GM18867 (cell line): Measurements from ENCODE around the gene TGFB2.

ENCODE experiments used
- ATAC-seq: cut with Tn5 transposase; IDR thresholded peaks from one replicate; pipeline ENCODE4 v1.9.1; 2021; ENCODE audit warnings: mild to moderate bottlenecking, moderate library complexity; ENCODE audit not compliant: unreplicated experiment

TGFB2 gene

DNA sequence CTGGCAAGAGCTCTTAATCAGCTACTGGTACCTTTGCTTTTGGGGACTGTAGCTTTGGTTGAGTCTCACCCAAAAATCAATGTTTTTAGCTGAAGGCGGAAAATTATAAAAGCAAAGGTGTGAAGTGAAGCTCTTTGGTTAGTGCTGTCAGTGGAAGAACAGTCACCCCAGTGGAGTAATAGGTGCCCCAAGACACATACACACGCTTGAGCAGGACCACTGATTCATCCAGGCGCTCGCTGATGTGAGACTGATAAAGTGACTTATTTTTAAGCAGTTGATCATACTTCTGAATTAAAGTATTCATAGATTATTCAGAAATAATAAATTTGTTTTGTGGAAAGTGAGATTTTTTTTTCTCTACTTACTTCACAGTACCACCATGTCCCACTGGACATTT is 37.1 kb downstream of the TGFB2 start:
- no peak for ATAC-seq

DNA sequence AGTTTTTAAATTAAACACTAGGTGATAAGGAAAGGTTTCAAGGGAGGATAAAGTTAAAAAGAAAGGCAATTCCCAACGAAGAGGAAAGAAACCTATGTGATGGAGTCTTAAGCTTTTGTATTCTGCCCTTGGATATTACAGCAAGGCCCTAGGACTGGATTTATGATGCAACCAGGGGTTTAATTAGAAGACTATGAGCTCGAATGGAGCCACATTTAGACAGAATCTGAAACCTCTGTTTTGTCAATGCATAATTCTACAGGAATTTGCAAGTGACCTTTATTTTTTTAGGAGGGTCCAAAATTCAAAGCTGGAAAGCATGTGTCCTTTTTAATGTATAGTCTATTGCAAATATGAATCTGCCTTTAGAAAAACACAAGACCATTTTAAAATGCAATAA is 37.9 kb downstream of the TGFB2 start:
- ATAC-seq, result no peak

DNA sequence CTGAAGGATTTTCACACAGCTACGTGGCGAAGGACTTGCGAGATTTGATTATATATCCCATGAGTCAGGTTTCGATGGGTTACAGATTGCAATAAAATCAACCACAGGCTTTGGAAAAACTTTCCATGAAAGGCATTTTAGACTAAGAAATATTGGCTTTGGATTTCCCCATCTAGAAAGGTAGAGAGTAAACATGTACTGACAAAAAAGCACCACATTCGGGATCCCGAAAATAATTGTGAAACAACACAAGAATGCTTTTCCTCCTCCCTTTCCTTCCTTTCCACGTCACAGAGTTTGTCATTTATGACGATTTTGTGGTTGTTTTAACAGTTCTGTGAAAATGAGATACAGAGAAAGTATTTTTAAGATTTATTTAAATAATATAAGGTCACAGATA is 38.5 kb downstream of the TGFB2 start:
- no peak for ATAC-seq

DNA sequence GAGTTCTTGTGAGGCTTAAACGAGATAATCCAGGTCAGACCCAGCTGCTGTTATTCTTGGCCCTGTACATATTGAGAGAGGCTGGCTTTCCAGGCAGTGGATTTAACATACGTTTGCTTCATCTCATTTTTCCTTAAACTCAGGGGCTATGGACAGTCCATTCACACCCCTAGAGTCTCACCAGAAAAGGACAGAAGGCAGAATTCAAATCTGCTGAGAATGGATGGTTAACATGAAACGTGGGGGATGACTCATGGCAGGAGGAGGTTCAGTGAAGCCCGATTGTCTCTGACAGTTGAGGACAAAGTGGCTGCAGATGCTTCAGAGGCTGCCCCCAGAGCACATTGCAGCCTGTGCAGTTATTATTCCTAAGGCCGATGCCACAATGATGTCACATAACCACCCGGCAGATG is 39.5 kb downstream of the TGFB2 start:
- ATAC-seq, result no peak

DNA sequence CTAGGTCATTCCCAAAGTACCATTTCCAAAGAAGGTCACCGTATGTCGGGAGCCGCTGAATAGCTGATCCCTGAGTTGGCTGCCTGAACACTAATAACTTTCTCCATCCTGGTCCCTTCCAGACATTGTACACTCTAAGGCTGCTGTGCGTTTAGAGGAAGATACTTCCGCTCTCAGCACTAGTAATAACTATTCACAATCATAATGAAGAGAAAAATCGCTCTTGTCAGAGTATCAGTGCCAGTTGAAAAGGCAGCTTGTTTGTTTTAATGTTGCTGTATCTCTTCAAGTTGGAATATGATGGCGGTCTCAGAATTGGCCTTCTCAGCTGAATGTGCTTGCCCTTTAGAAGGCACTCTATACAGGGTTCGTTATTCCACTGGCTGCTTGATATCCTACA is 43.5 kb downstream of the TGFB2 start:
- ATAC-seq, result no peak

DNA sequence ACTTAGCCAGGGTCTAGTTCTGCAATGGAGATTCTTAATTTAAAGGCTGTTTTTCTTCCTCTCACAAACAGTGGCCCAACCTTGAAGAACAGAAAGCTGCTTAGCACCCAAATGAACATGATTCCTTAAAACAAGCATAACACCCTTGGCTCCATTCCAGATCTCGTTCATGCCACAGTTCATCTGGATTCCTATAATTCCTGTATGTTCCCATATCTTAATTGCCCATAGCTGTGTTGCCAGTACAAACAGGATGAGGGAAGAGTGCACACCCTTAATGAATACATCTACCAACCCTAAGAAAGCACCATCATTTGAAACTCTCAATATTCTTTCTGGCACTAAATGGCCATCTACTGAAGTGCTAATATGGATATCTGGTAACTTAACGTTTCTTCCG is 45.5 kb downstream of the TGFB2 start:
- no peak for ATAC-seq

DNA sequence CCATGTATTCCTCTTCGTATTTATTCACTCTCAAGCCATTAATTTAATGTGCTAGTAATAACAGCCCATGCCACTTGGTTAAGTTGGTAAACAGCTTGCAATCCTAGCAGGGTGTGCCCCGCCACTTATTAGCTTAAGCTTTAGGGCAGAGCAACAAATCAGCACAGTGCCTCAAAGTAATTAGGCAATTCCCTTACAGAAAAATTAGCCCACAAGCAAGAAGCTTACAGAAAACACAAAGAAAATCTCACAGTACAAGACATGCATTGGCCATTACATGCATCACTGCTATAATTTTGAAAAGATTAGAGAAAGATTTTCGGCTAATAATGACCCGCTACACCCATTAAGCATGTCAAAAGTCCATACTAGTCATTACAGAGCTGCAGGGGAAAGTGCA is 47.6 kb downstream of the TGFB2 start:
- ATAC-seq, result no peak

DNA sequence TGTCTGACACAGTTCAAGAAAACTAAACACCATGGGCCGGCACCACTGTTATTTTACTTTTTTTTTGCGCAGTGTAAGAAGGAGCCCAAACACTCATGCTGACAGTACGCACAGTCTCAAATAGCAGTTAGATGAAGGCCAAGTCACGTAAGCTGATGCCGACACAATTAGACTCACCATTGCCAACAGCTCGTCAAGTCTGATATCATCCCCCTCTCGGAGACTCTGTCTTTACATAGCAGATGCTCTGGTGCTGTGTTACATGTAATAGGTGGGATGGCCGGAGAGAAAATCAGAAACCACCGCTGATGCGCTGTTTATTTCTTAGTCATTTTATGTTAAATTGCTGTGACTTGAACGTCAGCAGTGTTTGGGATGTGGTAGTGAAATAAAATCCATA is 49.3 kb downstream of the TGFB2 start:
- no peak for ATAC-seq

DNA sequence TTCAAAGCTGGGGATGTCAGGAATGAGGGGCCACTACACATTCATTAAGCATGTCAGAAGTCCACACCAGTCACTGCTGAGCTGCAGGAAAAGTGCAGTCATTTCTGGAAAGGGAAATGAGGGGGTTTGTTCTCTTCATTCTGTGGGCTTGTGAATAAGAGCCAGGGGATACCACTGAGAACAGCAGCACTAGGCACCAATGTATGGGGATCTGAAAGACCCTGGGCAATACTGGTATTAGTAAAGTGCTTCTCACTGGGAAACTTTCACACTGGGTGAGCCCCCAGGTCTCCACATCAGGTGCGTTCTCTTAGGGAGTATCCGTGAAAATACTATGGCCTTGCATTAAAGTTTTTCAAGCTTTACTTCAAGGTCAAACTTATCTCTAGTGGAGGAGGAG is 49.9 kb downstream of the TGFB2 start:
- ATAC-seq, result no peak

DNA sequence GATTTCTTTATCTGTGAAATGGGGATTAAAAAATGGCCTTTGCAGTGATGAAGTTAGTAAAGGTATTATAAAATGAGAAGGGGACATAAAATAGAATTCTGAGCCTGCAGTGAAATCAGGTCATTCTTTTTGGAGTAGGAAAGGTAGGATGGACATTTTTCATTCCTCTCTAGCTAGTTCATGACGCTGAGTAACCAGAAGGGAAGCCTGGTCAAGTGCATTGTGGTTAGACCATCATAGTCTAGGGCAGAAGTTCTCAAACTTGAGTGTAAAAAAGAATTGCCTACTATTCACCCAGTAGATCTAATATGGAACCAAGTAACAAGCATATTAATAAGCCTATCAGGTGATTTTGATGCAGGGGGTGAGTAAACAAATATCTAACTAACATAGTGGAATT is 50.8 kb downstream of the TGFB2 start:
- no peak for ATAC-seq

DNA sequence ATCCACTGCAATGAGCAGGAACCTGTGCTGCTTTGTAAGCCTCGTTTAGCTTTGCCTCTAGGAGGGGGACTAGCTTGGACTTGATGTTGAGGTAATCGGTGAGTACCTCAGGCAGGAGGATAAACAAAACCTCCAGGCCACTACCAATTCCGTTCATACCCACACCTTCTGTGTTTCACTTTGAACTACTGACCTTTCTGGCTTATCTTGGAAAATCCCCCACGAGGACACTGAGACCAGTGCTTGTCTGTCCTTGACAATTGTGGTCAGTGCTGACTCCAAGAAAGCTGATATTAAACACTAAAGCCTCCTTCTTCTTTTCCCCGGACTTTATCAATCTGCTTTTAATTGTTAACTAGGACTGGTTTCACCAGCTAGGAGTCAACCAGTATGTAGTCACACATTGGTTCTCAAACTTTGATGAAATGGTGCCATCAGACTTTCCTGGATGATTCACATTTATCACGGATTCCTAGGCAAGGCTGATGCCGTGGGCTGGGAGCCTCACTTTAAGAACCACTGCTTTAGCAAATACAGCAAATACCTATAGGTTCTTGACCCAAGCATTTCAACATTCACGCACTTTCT is 52.7 kb downstream of the TGFB2 start:
- ATAC-seq, result no peak

DNA sequence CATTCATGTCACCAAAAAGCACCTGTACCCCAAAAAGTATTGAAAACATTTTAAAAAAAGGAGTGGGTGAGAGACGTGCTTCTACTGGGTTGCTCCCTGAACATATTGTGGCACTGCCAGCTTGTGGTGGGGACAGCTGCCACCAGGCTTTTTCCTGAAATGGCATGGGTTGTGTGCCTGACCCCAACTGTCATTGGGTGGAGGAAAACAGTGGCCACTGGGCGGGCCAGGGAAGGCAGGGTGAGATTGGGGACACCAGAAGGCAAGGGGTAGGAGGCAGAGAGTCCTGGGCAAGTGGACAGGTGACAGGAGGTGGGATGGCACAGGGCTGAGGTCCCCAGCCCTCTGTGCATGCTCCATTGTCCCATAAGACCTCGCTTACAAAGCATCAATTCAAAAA is 55.5 kb downstream of the TGFB2 start:
- no peak for ATAC-seq

DNA sequence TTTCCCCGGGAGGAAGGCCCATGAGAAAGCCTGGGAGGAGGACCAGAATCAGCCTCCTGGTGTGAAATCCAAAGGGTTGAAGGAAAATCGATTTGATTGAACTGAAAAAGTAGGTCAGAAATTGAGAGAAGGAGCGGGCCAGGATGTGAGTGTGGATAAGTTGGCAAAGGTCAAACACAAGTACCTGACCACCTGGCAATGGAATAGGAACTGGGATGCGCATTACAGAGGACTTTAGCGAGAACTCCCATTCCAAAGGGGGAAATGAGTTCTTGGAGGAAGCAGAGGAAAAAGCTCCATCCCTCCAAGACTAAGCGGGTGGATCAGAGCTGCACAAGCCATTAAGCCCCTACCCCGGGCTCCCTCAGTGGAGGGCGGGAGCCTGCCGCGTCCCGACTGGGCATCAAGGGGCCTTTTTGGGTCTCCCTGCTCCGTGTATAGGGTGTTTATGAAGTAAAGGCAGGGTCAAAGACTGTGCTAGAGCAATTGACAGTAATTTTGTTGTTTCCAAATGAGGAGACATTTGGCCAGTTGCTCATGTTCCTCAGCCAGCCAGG is 56.4 kb downstream of the TGFB2 start:
- ATAC-seq, result no peak

DNA sequence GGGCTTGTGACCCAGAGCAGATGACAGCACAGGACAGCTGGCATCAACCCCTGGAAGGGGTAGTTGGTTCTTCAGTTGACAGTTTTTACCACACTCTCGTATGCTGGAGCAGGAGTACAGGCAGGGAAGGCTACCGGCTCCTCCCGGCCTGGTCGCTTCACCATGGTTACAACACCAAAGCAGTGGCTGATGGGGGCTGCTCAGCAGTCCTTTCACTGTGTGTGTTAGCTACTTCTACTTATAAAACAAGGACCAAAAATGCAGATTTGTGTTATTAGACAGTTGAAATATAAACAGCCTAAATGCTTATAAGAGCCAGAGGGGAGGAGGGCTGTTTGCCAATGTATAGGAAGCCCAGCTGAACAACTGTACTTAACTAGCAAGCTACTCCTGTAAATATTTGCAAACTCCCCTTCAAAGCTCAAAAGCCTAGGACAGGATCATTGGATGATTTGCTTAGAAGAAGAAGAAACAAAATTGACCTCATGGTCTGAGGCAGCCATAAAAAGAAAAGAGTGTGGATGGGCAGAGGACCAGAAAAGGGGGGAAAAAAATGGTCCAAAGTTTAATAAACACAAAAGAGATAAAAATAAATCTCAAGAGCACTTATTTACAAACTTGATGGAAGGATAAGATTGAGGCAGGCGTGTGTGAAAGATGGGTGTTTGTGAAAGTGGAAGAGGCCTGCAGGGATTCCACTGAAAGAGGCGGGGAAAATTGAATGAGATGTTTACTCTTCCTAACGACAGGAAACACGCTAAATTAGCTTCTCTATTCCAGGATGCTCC is 57.1 kb downstream of the TGFB2 start:
- no peak for ATAC-seq

DNA sequence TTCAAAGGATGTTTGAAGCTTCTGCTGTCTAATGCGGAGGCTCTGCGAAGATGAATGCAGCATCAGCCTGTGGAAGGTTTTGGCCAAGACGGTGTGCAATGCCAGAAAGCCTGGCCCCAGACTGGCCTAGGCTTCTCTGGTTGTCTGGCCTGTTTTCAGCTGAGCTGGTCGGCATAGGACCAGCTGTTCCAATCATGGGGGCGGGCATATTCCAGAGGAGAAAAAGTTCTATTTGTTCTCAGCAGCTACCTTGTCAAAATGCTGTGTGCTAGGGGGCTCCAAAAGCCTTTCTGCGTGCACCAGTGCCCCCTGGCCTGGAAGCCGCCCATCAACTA is 57.6 kb downstream of the TGFB2 start:
- ATAC-seq, result no peak

DNA sequence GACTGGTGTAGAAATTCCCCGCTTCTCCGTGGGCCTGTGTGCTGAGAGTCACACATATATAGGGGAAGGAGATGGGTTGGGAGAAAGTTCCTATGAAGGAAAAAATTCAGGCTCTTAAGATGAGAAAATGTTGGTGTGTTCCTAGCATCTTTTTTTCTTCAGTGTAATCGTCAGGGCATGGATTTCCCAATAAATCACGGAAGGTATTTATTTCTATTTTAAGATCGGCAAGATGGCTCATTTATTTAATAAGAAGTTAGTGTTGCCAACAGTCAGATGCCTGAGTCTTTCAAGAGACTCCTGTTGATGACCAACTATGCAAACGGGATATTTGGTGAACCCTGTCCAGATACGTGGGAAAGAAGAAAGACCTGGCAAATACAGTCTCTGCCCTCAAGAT is 58.2 kb downstream of the TGFB2 start:
- ATAC-seq, result no peak

DNA sequence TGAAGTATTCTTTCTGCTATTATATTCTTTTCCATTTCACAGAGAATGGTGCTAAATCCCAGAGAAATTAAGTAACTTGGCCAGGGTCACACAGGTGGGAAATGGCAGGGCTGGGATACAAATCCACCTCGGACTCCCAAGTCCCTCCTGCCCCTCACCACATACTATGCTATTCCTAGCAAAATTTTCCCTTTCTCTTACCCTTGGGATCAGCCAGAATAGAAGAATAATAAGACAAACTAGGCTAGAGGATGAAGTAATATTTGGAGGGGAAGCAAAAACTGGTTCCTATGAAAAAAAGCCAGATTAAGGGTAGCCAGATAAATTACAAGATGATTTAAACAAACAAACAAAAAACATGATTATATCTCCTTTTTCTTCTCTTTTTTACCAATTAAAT is 62.5 kb downstream of the TGFB2 start:
- no peak for ATAC-seq

DNA sequence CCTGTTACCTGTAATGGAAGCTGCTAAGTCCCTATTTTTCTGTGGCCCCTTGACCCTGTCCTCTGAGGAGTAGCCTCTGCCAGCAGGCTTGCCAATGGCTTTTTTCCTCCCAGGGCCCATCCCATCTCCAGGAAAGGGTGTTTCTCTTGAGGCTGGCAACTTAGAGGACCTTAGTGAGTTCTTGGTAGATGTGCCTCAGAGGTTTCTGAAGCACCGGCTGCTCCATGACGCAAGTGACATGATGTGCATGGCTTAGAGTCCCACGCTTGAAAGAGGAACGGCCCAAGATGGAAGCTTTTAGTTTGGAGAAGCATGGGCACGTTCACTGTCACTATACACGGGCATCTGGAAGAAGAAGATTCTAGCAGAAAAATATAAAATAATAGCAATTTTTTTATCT is 63.0 kb downstream of the TGFB2 start:
- no peak for ATAC-seq

DNA sequence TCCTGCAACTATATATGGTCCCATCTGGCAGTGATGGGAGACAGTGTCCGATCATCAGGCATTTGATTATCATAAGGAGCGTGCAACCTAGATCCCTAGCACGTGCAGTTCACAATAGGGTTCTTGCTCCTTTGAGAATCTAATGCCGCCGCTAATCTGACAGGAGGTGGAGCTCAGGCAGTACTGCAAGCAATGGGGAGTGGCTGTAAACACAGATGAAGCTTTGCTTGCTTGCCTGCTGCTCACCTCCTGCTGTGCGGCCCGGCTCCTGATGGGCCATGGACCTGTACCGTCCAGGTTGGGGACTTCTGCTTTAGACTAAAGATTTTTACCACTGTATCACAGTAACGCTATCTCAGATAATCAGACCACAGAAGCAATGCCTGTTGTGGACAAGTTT is 63.8 kb downstream of the TGFB2 start:
- no peak for ATAC-seq

DNA sequence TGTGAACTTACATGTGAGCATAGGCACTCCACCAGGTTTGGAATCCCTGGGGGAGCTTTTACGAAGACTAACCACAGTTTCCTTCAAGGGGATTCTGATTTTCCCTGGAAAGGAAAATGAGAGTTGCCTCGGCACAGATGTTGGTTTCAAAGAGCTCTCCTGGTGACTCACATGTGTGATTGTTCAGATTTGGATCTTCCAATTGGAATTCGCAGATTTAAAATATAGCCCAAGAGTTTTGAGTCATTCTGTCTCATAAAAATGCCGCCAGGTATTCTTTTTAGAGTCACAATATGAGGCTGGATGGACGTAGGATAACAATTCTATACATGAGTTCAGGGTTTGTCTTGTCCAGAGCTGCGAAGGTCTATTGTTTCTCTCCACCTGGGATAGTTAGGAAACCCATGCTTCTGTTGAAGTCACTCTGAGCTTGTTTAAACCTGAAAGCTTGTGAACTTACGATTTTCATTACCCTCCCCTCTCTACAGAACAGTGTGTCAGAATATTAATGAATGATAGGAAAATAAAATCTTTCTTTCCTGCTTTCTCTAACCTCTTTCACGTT is 64.9 kb downstream of the TGFB2 start:
- no peak for ATAC-seq

DNA sequence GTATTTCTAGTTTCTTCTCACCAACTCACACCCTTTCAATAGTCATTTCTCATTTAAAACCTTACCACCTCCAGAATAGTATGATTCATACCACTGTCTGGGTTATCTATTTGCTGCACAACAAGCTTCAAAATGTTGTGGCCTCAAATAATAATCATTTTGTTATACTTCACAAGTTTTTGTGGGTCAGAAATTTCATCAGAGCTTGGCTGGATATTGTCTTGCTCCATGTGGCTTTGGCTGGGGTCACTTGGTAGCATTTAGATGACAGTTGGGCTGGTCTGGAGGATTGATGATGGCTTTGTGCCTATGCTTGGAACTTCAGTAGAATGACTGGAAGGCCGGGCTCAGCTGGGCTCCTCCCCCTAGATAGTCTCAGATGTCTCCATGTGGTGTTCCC is 66.0 kb downstream of the TGFB2 start:
- ATAC-seq, result no peak

DNA sequence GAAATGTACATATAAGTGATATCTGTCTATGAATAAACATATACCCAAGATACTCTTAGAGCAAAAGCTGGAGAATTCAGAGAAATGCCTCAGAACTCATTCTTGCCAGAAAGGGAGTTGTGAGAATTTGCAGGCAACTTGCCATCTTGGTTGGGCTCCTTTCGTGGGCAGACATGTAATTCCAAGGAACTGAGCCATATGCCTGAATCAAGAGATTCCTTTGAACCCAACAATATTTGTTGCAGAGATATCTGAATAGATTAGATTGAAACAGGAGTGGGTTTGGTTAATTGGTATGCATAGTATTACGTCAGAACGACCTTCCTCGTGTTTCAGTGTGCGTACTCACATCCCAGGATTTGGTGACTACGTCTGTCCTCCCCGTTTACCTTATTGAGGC is 67.0 kb downstream of the TGFB2 start:
- no peak for ATAC-seq
